NCI-H226 (cell line): ENCODE results near the gene ELOVL6.

Experiments used
- DNase-seq: peaks from one replicate; pipeline ENCODE4 v3.0.0-alpha.2; 2015

The ELOVL6 gene

DNA sequence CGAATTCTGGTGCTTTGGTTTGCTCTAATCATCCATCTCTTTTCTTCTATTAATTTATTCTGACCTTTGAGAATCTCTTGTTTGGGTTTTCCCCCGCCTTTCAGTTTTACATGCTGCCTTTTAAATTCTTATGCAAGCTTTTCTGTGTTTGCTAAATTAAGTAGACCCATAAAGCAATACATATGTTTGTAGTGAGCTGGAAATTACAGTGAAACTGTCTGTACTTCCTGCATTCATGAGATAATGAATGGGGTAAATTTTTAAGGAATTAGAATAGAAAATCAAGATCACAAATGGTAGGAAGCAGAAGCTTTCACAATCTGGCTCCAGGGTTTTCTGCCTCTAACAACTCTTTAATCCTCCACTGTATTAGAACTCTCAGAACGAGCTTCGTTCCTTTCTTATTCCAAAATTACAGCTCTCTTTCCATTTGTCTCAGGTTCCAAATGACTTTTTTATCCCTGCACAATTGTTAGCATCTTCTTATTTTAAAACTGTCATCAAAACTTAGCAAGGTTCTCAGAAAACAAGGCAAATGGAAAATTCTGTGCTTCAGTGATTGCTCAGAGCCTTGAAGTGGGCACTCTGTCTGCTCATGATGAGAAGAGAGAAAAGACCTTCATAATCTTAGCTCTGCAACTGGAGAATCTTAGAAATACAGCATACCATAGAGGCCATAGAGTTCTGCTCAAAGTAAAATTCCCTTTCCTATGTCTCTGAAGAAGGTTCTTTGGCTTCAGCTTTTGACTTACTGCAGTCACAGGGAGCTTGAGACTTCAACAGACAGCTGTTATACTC, 177.6 kb downstream of the ELOVL6 start:
- no peak for DNase-seq

DNA sequence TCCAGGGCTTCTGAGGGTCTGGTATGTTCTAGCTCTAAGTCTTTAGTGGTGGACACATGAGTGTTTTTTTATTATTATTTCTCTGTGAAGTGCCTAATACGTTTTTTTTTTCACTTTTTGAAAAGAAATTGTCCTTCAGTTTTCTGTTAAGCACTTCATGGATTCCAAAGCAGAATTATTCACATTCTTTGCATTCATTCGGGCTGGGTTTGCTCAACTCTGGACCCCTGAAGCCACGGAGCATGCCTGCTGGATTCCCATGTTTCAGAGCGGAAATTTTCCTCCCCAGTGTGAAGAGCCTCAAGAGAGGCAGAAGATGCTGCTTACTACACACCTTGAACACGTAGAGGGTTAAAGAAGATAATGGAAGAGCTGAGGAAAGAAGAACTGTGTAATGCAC, 178.3 kb downstream of the ELOVL6 start:
- no peak for DNase-seq

DNA sequence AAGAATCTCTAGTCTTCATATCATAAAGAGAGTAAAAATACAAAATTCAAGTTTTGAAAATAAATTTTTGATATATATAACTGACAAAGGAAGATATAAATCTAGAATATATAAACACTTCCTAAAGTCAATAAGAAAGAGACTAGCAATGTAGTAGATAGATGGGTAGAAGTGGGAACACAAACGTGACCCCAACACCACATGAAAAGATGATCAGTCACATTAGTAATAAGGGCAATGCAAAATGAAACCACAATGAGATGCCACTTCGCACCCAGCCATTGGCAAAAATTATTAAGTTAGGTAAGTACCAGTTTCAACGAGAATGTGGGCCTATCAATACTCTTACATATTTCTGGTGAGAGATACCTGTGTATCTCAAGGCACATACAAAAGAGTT, 179.3 kb downstream of the ELOVL6 start:
- DNase-seq = no peak

DNA sequence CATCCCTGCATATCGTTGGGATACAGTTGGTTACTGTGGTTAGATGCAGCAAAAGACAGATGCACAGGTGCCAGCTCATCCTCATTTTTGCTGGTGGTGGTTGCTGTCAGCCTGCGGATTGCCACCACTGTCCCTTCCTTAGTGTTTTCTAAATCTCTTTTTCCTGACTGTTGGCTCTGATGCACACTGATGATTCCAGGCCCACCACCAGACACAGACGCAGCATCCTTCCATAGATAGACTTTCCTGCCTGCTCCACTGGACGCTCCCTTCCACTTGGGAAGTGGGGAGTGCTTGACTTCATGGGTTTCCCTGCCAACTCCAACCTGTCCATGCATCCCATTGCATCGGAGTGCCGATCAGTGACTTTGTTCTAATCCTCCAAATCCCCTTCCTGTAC, 184.2 kb downstream of the ELOVL6 start:
- DNase-seq = no peak

DNA sequence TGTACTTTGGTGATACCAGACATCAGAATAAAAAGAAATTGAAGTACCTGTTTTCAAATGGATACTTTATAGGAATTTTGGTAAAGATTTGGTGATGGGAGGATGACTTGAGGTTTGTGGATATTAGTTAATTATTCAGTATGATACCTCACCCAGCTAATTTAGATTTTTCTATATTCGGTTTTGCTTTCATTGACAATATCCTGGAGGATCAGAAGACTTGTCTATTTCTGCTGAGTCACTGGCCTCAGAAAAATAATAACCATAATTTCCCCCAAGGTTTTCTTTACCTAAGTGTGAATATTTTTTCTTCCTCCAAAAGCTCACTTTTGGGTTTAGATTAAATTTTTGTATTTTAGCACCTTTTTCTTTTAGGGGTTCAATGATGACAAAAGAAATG, 185.5 kb downstream of the ELOVL6 start:
- no peak for DNase-seq

DNA sequence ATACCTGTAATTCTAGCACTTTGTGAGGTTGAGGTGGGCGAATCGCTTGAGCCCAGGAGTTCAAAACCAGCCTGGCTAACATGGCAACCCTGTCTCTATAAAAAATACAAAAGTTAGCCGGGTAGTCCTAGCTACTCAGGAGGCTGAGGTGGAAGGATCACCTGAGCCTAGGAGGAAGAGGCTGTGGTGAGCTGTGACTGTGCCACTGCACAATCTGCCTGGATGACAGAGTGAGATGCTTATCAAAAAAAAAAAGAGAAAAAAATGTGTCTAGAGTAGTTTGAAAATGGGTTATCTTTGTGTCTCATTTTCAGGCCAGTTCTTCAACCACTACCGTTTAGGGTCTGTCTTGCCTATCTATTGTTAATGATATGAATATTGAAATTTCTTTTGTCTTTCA, 187.6 kb downstream of the ELOVL6 start:
- no peak for DNase-seq

DNA sequence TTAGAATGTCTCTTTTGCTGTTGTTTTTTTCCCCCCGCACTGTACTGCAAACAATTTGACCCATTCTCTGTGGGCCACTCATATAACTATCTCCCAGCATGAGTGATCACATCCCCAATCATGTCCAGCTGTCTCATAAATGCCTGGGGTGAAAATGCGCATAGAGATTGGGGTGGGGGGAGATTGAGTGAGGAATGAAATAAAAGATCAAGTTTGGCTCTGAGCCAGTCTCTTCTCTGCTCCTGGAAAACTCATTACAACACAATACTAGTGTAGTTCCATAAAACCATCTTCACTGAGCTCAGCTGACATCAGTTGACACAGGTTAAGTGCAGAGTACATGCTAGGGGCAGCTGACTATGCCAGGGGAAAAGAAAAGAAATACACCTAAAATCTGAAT, 188.9 kb downstream of the ELOVL6 start:
- DNase-seq = no peak

DNA sequence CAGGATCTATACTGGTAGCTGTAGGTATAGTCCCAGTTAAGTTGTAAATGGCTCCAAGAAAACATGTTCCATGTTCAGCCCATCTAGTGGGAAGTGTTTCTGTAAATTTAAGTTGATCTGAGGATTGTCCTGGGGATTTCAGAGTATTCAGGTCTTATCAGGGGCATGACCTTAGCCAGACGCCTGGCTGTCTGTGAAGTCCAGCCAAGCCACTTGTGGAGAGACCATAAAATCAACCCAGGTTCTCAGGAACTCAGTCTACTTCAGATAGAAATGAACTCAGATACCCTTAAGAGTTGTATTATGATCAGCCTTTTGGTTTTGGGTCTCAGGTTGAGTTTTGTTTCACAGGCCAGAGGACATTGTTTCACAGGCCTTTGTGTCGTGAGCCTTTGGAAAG, 189.9 kb downstream of the ELOVL6 start:
- DNase-seq = no peak

DNA sequence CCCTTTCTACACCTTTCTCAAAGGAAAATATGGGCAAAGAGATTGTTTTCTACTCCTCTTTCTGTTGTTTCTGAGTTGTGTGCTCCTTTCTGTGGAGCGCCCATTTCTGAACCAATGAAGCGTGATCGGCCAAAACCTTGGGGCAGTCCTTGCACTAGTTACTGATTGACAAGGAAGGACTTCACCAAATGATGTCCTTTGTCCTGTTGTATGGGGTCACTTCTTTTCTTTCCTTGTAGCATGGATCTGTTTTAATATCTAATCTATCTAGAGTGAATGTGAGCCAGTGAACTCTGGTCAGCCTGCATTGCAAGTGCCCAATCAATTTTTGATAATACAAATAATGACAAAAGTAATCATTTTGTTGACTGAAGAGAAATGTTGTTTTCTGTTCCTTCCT, 191.2 kb downstream of the ELOVL6 start:
- DNase-seq = no peak

DNA sequence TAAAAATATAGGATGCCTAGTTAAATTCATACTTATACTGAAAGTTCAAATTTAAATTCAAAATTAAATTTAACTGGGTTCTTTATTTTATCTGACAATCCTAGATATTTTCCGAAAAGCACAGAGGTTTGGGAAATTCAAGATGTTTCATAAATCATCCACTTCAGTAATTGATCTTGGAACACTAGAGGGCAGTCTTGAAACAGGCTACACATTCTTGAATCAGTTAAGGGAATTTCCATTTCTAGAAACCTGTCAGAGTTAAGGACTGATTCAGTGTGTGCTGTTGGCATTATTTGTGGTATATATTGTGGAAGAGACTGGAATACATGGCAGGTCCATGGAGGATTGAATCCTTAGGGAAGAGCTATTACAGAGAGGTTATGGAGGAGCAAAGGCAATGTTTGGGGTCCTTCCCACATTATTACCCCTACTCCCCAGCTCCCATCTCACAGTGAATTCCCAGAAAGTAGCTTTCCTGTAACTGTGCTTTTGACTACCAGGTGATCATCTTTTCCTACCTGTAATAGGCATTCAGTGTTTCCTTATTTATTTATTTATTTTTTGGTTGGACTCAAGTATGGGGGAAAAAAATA, 192.9 kb downstream of the ELOVL6 start:
- peak; percentile 22 for DNase-seq

DNA sequence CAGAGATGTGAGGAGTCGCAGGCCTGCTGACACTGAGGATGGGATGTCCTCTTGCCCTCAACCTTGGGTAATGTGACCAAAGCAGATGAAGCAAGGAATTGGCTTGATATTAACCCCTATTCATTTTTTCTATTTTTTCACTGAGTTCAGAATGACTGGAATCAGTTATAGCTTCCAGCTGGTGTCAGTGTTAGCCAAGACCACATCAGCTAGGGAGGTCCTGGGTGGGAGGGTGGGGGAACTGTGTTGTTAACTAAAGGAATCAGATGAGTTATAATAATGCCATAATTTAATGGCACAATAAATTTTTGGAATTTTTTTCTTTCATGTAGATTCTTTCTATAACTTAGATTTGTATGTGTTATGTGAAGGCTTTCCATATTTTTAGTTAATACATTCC, 193.9 kb downstream of the ELOVL6 start:
- no peak for DNase-seq

DNA sequence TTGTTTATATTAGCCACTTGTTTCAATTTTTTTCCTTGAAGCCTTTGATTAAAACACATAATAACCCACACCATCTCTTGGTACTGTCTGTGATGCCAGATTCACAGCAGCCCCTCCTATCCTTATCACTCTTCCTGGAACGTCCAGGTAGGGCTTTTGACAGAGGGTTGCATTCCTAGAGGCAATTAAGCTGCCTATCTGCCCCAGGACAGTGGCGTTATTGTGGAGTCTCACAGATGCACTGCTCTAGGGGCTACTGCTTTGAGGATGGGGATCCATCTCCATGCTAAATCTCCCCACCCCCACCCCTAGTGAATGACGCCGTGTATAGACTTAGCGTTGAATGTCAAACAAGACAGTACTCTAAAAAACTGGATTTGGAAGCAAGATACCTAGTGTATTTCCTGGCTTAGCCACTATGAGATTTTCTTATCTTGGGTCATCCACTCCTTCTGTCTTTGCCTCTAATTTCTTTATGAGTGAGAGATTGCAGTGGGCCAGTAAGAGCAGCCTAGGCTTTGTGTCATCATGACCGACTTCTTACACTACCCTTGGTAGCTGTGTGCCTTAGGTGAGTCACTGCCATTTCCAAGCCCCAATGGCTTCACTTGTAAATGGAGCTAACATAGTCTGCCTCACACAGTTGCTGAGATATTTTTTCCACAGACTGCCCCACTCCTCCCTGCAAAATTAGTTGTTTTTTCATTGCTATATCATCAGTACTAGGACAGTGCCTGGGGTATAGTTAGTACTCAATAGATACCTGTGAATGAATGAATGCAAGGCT, 194.8 kb downstream of the ELOVL6 start:
- DNase-seq = no peak

DNA sequence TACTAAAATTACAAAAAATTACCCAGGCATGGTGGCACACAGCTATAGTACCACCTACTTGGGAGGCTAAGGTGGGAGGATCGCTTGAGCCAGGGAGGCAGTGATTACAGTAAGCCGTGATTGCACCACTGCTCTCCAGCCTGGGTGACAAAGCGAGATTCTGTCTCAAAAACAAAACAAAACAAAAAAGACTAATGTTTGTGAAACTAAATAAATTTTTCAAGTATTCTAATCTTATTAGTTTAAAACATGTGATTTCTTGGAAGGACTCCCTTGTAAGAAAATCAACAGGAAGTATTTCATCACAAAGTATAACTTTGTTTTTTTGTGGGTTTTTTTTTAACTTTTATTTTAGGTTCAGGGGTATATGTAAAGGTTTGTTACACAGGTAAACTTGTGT, 196.1 kb downstream of the ELOVL6 start:
- no peak for DNase-seq

DNA sequence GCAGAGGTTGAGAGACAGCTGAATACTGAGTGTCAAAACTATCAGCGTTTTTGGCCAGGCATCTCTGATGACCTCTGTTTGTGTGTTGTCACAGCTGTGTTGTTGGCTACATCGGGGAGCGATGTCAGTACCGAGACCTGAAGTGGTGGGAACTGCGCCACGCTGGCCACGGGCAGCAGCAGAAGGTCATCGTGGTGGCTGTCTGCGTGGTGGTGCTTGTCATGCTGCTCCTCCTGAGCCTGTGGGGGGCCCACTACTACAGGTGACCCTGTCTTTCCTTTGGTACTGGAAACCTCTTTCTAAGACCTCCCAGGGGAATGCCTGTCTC, 198.9 kb downstream of the ELOVL6 start:
- DNase-seq = no peak

DNA sequence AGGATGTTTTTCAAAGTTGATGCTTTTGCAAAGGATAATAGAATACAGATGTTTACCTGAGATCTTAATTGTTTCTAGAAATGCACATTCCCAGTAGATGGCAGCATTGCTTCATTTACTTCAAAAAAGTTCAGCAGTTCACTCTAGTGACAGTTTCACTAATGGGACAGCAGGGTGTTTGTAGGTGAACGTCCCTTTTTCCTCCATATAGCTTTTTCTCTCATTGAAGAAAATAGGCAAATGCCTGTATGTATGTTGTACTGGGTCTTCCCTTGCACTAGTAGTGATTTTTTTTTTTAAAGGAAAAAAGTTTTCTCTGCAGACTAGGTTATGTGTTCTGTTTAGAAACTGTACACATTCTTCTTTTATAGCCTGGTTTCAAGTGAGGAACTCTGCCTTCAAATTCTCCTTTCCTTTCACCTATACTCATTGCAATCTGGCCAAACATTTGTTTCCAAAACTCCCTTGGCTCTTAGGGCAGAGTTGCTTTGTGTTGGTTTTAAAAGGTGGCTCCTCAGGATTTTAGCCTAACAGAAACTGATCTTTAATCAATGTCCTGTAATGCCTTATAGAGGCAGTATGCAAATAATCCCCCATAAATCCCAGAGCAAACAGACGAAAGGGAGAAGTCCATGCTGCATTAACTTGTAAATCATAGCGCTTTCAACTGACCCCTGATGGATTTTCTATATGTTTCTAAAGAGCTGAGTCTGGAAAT, 199.4 kb downstream of the ELOVL6 start:
- DNase-seq = peak; percentile 16

DNA sequence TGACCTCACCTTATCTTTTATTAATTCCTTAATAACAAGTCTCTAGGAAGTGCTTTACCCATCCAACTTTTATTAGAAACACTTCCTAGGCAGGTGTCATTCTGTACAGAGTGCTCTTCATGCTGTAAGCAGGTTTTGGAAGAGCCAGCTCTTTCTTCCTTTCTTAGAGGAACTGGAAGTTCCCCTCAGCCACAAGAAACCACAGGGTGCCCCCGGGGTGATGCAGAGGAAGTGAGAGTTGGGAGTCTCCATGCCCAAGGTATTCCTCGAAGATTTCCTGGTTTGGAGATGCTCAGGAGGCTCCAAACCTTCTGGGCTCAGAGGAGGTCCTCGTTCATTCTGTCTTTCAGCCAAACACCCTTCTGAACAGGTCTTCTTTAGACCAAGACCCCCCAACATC, 201.9 kb downstream of the ELOVL6 start:
- no peak for DNase-seq
